MM.1S (cell line): ENCODE measurements around the gene NFX1.

Experiments used
- EZH2 ChIP-seq: fragments of 300-600 bp; sonication (generic); optimal IDR thresholded peaks from 2 replicates; pipeline ENCODE3; 2017; ENCODE audit warnings: low read depth, mild to moderate bottlenecking, antibody characterized with exemption, low read length, mixed read lengths
- TF ChIP-seq, protein P1 (sequence below): fragments of 300-600 bp; sonication (generic); IDR thresholded peaks from 2 replicates; pipeline ENCODE4 v1.5.1; 2016; ENCODE audit warnings: antibody characterized with exemption, low read length, mixed read lengths

DNA sequence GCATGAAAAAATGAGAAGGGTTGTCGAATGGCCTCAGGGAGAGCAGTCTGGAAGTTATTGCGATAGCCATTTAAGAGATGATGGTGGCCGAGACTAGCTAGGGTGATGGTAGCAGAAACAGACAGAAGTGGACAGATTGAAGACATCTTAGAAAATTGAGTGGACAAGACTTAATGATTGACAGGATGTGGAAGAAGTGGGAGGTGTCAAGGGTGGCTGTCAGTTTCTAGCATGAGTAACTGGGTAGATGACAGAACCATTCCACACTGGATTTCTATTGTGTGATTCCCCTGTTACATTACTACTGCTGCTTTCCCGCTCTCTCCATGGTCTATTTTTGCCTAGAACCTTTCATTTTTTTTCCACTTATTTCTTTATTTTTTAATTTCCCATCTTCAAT is 12.8 kb upstream of the NFX1 start:
- TF ChIP-seq, protein P1, sequence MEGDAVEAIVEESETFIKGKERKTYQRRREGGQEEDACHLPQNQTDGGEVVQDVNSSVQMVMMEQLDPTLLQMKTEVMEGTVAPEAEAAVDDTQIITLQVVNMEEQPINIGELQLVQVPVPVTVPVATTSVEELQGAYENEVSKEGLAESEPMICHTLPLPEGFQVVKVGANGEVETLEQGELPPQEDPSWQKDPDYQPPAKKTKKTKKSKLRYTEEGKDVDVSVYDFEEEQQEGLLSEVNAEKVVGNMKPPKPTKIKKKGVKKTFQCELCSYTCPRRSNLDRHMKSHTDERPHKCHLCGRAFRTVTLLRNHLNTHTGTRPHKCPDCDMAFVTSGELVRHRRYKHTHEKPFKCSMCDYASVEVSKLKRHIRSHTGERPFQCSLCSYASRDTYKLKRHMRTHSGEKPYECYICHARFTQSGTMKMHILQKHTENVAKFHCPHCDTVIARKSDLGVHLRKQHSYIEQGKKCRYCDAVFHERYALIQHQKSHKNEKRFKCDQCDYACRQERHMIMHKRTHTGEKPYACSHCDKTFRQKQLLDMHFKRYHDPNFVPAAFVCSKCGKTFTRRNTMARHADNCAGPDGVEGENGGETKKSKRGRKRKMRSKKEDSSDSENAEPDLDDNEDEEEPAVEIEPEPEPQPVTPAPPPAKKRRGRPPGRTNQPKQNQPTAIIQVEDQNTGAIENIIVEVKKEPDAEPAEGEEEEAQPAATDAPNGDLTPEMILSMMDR: no peak
- no peak for TF ChIP-seq EZH2
